Endothelial cell of umbilical vein (primary cell): ENCODE measurements around the gene OSBPL9. TPM values are rescaled to one million over a fixed set of nuclear protein-coding genes. Genes with fewer than 3 reads are reported as not detected.

Experiments used
- BruUV-seq: library from RNA; stranded (reverse); fragments of 400-500 nt; replicated peaks from 2 replicates; lab custom pipeline; 2021; lab: Mats Ljungman, UMichigan
- CTCF ChIA-PET: fragments of 300-600, 350-600 bp; sonication (Branson Sonifier 250); formaldehyde crosslinking; loops from one replicate; lab custom pipeline; 2021; ENCODE audit warnings: antibody characterized with exemption, inconsistent platforms; lab: Charles Lee
- POLR2A ChIA-PET: fragments of 300-600, 350-600 bp; sonication (Branson Sonifier 250); formaldehyde crosslinking; loops from one replicate; lab custom pipeline; 2021; ENCODE audit warnings: antibody characterized with exemption, inconsistent platforms; lab: Charles Lee
- DNase-seq: peaks from one replicate; pipeline ENCODE4 v3.0.0-alpha.2; 2011; ENCODE audit warnings: low read depth, low spot score
- FAIRE-seq: peaks from 2 replicates; lab custom pipeline; 2011; peaks lifted over from hg19 to GRCh38; lab: Jason Lieb, UNC
- H2AFZ ChIP-seq: 2 replicates; pipeline ENCODE4 v1.6.0; 2012; ENCODE audit warnings: low read depth, low read length, control low read depth, inconsistent platforms
- H3K27ac ChIP-seq: 2 replicates; pipeline ENCODE4 v1.5.1; 2011; ENCODE audit warnings: low read depth, mild to moderate bottlenecking, control low read depth, low read length, moderate library complexity; ENCODE audit not compliant: insufficient read depth
- H3K27me3 ChIP-seq, 2 experiments: 2 replicates each; pipeline versions ENCODE4 v1.6.0 to v1.6.1; 2011; ENCODE audit warnings: low read length in 2 of 2, mixed read lengths in 1 of 2; ENCODE audit not compliant: control insufficient read depth in 2 of 2, insufficient read depth in 2 of 2
- H3K36me3 ChIP-seq, 2 experiments: 2 replicates in 1 of 2; 3 replicates in 1 of 2; pipeline ENCODE4 v1.5.1; 2011; ENCODE audit warnings: low read length in 2 of 2, mild to moderate bottlenecking in 1 of 2, moderate library complexity in 1 of 2; ENCODE audit not compliant: control insufficient read depth in 2 of 2, insufficient read depth in 2 of 2; ENCODE audit errors: extremely low read depth in 1 of 2
- H3K4me1 ChIP-seq: 3 replicates; pipeline ENCODE4 v1.5.1; 2011; ENCODE audit warnings: mild to moderate bottlenecking, low read length; ENCODE audit not compliant: control insufficient read depth, insufficient read depth; ENCODE audit errors: extremely low read depth
- H3K4me2 ChIP-seq: 2 replicates; pipeline ENCODE4 v1.6.1; 2011; ENCODE audit warnings: low read length, control low read depth, mixed read lengths; ENCODE audit not compliant: insufficient read depth
- H3K4me3 ChIP-seq, 3 experiments: fragments of 200-600 bp in 1 of 3; sonication (generic), shearing (Covaris generic) in 1 of 3; replicated peaks in 1 of 3; 2 replicates each; pipeline ENCODE4 v1.5.1; 2011 to 2016; ENCODE audit warnings: control low read depth in 3 of 3, low read length in 3 of 3, mild to moderate bottlenecking in 2 of 3, inconsistent platforms in 1 of 3, low read depth in 1 of 3, moderate library complexity in 1 of 3; ENCODE audit not compliant: insufficient read depth in 1 of 3
- H3K79me2 ChIP-seq: 2 replicates; pipeline ENCODE4 v1.6.0; 2012; ENCODE audit warnings: low read length, inconsistent platforms; ENCODE audit not compliant: control insufficient read depth, insufficient read depth
- H3K9ac ChIP-seq: replicated peaks from 2 replicates; pipeline ENCODE3; 2011; ENCODE audit warnings: low read length, control low read depth; ENCODE audit not compliant: insufficient read depth; ENCODE audit errors: extremely low read depth
- H3K9me1 ChIP-seq: replicated peaks from 3 replicates; pipeline ENCODE4 v1.6.0; 2011; ENCODE audit warnings: mild to moderate bottlenecking, low read length; ENCODE audit not compliant: control insufficient read depth, insufficient read depth; ENCODE audit errors: extremely low read depth
- H3K9me3 ChIP-seq: replicated peaks from 2 replicates; pipeline ENCODE4 v1.5.1; 2012; ENCODE audit warnings: low read length, inconsistent platforms; ENCODE audit not compliant: control insufficient read depth, insufficient read depth
- H4K20me1 ChIP-seq: replicated peaks from 2 replicates; pipeline ENCODE3; 2011; ENCODE audit warnings: mild to moderate bottlenecking, low read length; ENCODE audit not compliant: control insufficient read depth, insufficient read depth; ENCODE audit errors: extremely low read depth
- CTCF ChIP-seq, 2 donors: IDR thresholded peaks; 1 replicate in 1 of 2; 2 replicates in 1 of 2; pipeline ENCODE4 v1.5.1; 2011; ENCODE audit warnings: low read length in 2 of 2, mild to moderate bottlenecking in 2 of 2, moderate library complexity in 2 of 2, control low read depth in 1 of 2, inconsistent platforms in 1 of 2, low read depth in 1 of 2; ENCODE audit not compliant: insufficient read depth in 1 of 2; ENCODE audit errors: extremely low read depth in 1 of 2
- EZH2 ChIP-seq: IDR thresholded peaks from 2 replicates; pipeline ENCODE4 v1.6.1; 2012; ENCODE audit warnings: borderline replicate concordance, low read depth, mild to moderate bottlenecking, moderate library complexity, low read length, inconsistent platforms; ENCODE audit not compliant: severe bottlenecking
- FOS ChIP-seq: IDR thresholded peaks from 2 replicates; pipeline ENCODE4 v1.6.1; 2011; ENCODE audit warnings: mild to moderate bottlenecking, low read length, moderate library complexity, borderline replicate concordance; ENCODE audit not compliant: insufficient read depth
- GATA2 ChIP-seq: IDR thresholded peaks from 2 replicates; pipeline ENCODE4 v1.7.0; 2011; ENCODE audit warnings: low read depth, mild to moderate bottlenecking, moderate library complexity, mixed read lengths, low read length; ENCODE audit not compliant: insufficient read length, insufficient read depth
- JUN ChIP-seq: IDR thresholded peaks from 2 replicates; pipeline ENCODE4 v1.6.1; 2011; ENCODE audit warnings: borderline replicate concordance, low read depth; ENCODE audit not compliant: insufficient read length, insufficient read depth
- MAX ChIP-seq: IDR thresholded peaks from 2 replicates; pipeline ENCODE4 v1.6.1; 2011; ENCODE audit not compliant: insufficient read depth, insufficient read length
- MYC ChIP-seq: IDR thresholded peaks from one replicate; pipeline ENCODE4 v1.6.1; 2011; ENCODE audit warnings: mild to moderate bottlenecking, low read depth, low read length
- POLR2A ChIP-seq: IDR thresholded peaks from 2 replicates; pipeline ENCODE4 v1.6.1; 2012; ENCODE audit warnings: low read depth, mild to moderate bottlenecking, control low read depth, low read length
- POLR2AphosphoS5 ChIP-seq: IDR thresholded peaks from 2 replicates; pipeline ENCODE4 v1.6.1; 2012; ENCODE audit warnings: low read depth, mild to moderate bottlenecking, control low read depth, low read length, moderate library complexity; ENCODE audit not compliant: insufficient read depth
- dilution Hi-C: fragments of 300-500 bp; cut with MboI; formaldehyde crosslinking; loops from one replicate; pipeline ENCODE4 v1.15.0; 2019; ENCODE audit warnings: low sequenced_read_pairs; ENCODE audit not compliant: extremely low pct_ligation_motif_present
- intact Hi-C: fragments of 100-400 bp; cut with micrococcal nuclease; formaldehyde crosslinking; loops from one replicate; pipeline ENCODE4 v1.10.0; 2022
- polyA plus RNA-seq, 4 experiments: library from polyadenylated mRNA; depleted of rRNA in 3 of 4; stranded (reverse) in 3 of 4; unstranded in 1 of 4; fragments of >200 nt; gene quantifications; 2 replicates each; pipeline versions ENCODE4 v1.2.1 to v1.2.3, GENCODE V29; 2011 to 2012; ENCODE audit warnings: missing spikeins in 1 of 4
- total RNA-seq: library from RNA; stranded (reverse); gene quantifications from 2 replicates; pipeline ENCODE4 v1.2.3, GENCODE V29; 2021

OSBPL9 gene
- total and polyA plus RNA-seq, 2 donors (not counting 3 experiments of a cell fraction or from before 2014, with no cell fraction given) = 46.2 to 80.3 TPM

GRCh38 chr1:51756290-51756689 lies 139.4 kb downstream of the OSBPL9 start:
- ChIA-PET CTCF (no interaction called here), POLR2A (no interaction called here)
- TF ChIP-seq MYC (no peak), FOS (no peak), POLR2AphosphoS5 (no peak), JUN (no peak), POLR2A (no peak), GATA2 (no peak)

GRCh38 chr1:51758310-51758709 lies 141.4 kb downstream of the OSBPL9 start:
- BruUV-seq = no TSS peak
- Histone ChIP-seq H3K9me1 (no peaks in the 10 kb centered on the region), H3K9ac (no peak overlapping the region), H3K4me2 (no peak overlapping the region), H3K9me3 (no peaks in the 10 kb centered on the region), H3K4me1 (peaks cover 7% of the 10 kb centered on the region), H3K27ac (no peak overlapping the region), H4K20me1 (no peaks in the 10 kb centered on the region), H3K27me3 (no peaks in the 10 kb centered on the region), H3K4me3 (no peak overlapping the region), H3K36me3 (no peaks in the 10 kb centered on the region), H2AFZ (no peak overlapping the region), H3K79me2 (no peaks in the 10 kb centered on the region)
- intact Hi-C loops (no loop called here), dilution Hi-C loops (no loop called here)
- TF ChIP-seq GATA2 (no peak), CTCF (IDR thresholded peaks at IDR 0.05; ENCODE audit: extremely low read depth in 1 of 2, insufficient read depth in 1 of 2, low read depth in 1 of 2, low read length in 2 of 2) (no peak), FOS (no peak), MYC (no peak), POLR2AphosphoS5 (no peak), MAX (no peak), POLR2A (no peak), JUN (no peak), EZH2 (no peak)
- FAIRE-seq = no peak
- ChIA-PET POLR2A (interaction anchor here (0.7 kb wide), 1 partner anchor 10 kb away, joined by 4 read pairs; no protein-coding TSS in a partner anchor), CTCF (interaction anchor here (0.6 kb wide), 1 partner anchor 159 kb away, joined by 3 read pairs; no protein-coding TSS in a partner anchor)
- no peak for DNase-seq

More at GRCh38 chr1:51756290-51756689, 139.4 kb downstream of the OSBPL9 start:
- Histone ChIP-seq H3K79me2 (no peaks in the 10 kb centered on the region), H3K9me1 (no peaks in the 10 kb centered on the region), H2AFZ (no peak overlapping the region), H3K9me3 (no peaks in the 10 kb centered on the region), H3K4me3 (no peak overlapping the region), H3K4me2 (no peak overlapping the region), H3K27ac (no peak overlapping the region), H3K9ac (no peak overlapping the region), H3K36me3 (peaks cover 3 to 6% of the 10 kb centered on the region in 2 experiments), H4K20me1 (no peaks in the 10 kb centered on the region), H3K4me1 (peaks cover 9% of the 10 kb centered on the region), H3K27me3 (no peaks in the 10 kb centered on the region)
- FAIRE-seq (no peak), DNase-seq (no peak)
- intact Hi-C loops = no loop called here
- dilution Hi-C loops = no loop called here
- BruUV-seq = no TSS peak
